ENCODE results near the gene CAB39.

Gene CAB39

DNA sequence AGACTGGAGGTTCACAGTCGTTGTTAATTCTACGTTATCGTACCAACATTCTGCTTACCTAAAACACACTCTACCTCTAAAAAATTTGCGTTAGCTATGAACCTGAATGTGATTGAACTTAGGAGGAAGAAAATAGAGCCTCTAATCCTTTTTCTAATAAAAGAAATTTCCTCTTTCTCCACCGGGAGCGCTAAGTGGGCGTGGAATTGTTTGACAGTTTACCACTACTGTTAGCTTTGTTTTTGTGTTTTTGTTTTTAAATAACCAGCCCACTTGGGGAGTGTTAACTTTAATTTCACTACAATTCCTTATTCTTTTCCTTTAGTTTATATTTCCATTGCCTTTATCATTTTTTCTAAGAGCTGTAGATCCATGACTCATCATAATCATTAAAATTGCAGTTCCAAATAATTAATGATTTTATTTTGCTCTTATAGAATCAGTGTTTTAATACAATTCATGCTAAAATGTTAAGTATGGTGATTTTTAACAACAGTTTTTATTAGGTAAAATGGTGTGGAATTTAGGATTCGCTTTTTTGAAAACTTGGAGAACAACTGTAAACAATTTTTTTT, 97.1 kb downstream of the CAB39 start:
- DNase-seq, result no peak

DNA sequence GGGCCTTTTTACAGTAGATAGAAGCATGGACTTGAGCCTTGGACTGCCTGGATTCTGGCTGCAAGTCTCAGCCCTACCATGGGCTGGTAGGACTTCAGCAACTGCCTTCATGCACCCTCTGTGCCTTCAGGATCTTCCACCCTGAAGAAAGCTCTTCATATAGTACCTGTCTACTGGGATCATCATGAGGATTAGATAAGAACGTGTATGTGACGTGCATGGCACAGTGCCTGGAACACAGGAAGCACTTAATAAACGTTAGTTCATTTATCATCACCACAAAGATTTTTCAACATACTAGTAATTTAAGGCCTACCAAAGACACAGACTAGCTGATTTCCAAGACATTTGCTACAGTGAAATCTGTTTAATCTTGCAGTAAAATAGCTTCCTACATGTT, 98.9 kb downstream of the CAB39 start:
- no peaks in the 10 kb centered on the region for H3K4me1 ChIP-seq (ENCODE audit: control insufficient read depth, insufficient read depth, low read depth, low read length)
- no peak overlapping the region for H3K4me2 ChIP-seq (ENCODE audit: low read length, poor library complexity, severe bottlenecking)
- no peak overlapping the region for H2AFZ ChIP-seq (ENCODE audit: low read depth, low read length)
- H3K4ac ChIP-seq (ENCODE audit: low read depth in 1 of 2, low read length in 2 of 2), result no peak overlapping the region
- no peak overlapping the region for H3K14ac ChIP-seq (ENCODE audit: low read length in 2 of 2)
- H2BK15ac ChIP-seq (ENCODE audit: low read depth, poor library complexity, severe bottlenecking), result no peak overlapping the region
- no peak overlapping the region for H3K27ac ChIP-seq (ENCODE audit: low read length, poor library complexity, severe bottlenecking)
- H3K18ac ChIP-seq (ENCODE audit: low read depth in 1 of 2, low read length in 2 of 2), result no peak overlapping the region
- H2AK5ac ChIP-seq (ENCODE audit: low read length, severe bottlenecking), result no peak overlapping the region
- no peak overlapping the region for H3K4me3 ChIP-seq (ENCODE audit: insufficient read depth in 1 of 2, low read depth in 1 of 2, low read length in 2 of 2)
- H2BK5ac ChIP-seq (ENCODE audit: low read depth, low read length, poor library complexity, severe bottlenecking), result no peak overlapping the region
- no peak overlapping the region for H3K23ac ChIP-seq (ENCODE audit: low read length in 2 of 2)
- H3K36me3 ChIP-seq (ENCODE audit: control insufficient read depth in 1 of 2, insufficient read depth in 2 of 2, low read depth in 1 of 2, low read length in 2 of 2), result peaks cover 32 to 89% of the 10 kb centered on the region in 2 experiments
- no peak overlapping the region for H2BK120ac ChIP-seq (ENCODE audit: low read depth, low read length)
- no peak overlapping the region for H4K91ac ChIP-seq (ENCODE audit: low read length)
- peak; percentile 46 for DNase-seq
- H4K8ac ChIP-seq (ENCODE audit: low read length), result peak overlapping the region; percentile 5
- H2BK12ac ChIP-seq (ENCODE audit: low read length in 2 of 2), result no peak overlapping the region
- H3K9me3 ChIP-seq (ENCODE audit: control insufficient read depth, low read length), result no peaks in the 10 kb centered on the region
- peaks cover 35% of the 10 kb centered on the region for H3K79me1 ChIP-seq (replicated peaks; ENCODE audit: low read length, poor library complexity, severe bottlenecking)
- no peak overlapping the region for H3K9ac ChIP-seq (ENCODE audit: low read length)
- WGBS, result 64% methylated on average over 3 of the region's 3 CpGs
- no peaks in the 10 kb centered on the region for H3K27me3 ChIP-seq (ENCODE audit: control insufficient read depth in 1 of 2, insufficient read depth in 1 of 2, low read length in 2 of 2)

More for the DNA sequence above, 97.1 kb downstream of the CAB39 start:
- Histone ChIP-seq H4K8ac (ENCODE audit: low read length) (no peak overlapping the region), H3K4ac (ENCODE audit: low read depth in 1 of 2, low read length in 2 of 2) (no peak overlapping the region), H3K27ac (ENCODE audit: low read length, poor library complexity, severe bottlenecking) (no peak overlapping the region), H2BK12ac (ENCODE audit: low read length in 2 of 2) (no peak overlapping the region), H3K14ac (ENCODE audit: low read length in 2 of 2) (no peak overlapping the region), H2BK15ac (ENCODE audit: low read depth, poor library complexity, severe bottlenecking) (no peak overlapping the region), H2AK5ac (ENCODE audit: low read length, severe bottlenecking) (no peak overlapping the region), H3K36me3 (ENCODE audit: control insufficient read depth in 1 of 2, insufficient read depth in 2 of 2, low read depth in 1 of 2, low read length in 2 of 2) (peaks cover 20 to 85% of the 10 kb centered on the region in 2 experiments), H3K18ac (ENCODE audit: low read depth in 1 of 2, low read length in 2 of 2) (no peak overlapping the region), H3K27me3 (ENCODE audit: control insufficient read depth in 1 of 2, insufficient read depth in 1 of 2, low read length in 2 of 2) (no peaks in the 10 kb centered on the region), H3K9ac (ENCODE audit: low read length) (no peak overlapping the region), H3K79me1 (replicated peaks; ENCODE audit: low read length, poor library complexity, severe bottlenecking) (peaks cover 31% of the 10 kb centered on the region), H3K4me3 (ENCODE audit: insufficient read depth in 1 of 2, low read depth in 1 of 2, low read length in 2 of 2) (no peak overlapping the region), H2BK120ac (ENCODE audit: low read depth, low read length) (no peak overlapping the region), H4K91ac (ENCODE audit: low read length) (no peak overlapping the region), H2AFZ (ENCODE audit: low read depth, low read length) (no peak overlapping the region), H3K9me3 (ENCODE audit: control insufficient read depth, low read length) (no peaks in the 10 kb centered on the region), H3K23ac (ENCODE audit: low read length in 2 of 2) (no peak overlapping the region), H2BK5ac (ENCODE audit: low read depth, low read length, poor library complexity, severe bottlenecking) (no peak overlapping the region), H3K4me1 (ENCODE audit: control insufficient read depth, insufficient read depth, low read depth, low read length) (no peaks in the 10 kb centered on the region), H3K4me2 (ENCODE audit: low read length, poor library complexity, severe bottlenecking) (no peak overlapping the region)
- 100% methylated on average over 1 of the region's 8 CpGs for WGBS

DNA sequence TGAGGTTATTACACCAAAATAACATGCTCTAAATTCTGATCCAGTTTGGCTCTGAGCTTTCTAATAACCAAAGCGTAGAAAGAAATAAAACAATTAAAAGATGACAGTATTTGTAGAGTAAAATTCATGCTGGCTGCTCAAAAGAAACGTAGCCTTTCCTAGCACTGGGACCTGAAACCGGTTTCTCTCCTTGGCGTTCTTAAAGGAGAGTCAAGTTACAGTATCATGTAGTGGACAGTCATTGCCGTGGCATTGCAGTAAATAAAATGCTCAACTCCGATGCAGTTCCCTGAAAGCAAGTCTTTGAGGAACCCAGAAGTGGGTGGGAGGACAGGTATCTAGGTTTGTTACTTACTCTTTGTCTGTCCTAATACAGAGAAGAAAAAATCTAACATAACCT, 99.4 kb downstream of the CAB39 start:
- no peak overlapping the region for H4K8ac ChIP-seq (ENCODE audit: low read length)
- no peak overlapping the region for H3K23ac ChIP-seq (ENCODE audit: low read length in 2 of 2)
- H3K36me3 ChIP-seq (ENCODE audit: control insufficient read depth in 1 of 2, insufficient read depth in 2 of 2, low read depth in 1 of 2, low read length in 2 of 2), result peaks cover 34 to 91% of the 10 kb centered on the region in 2 experiments
- H2AK5ac ChIP-seq (ENCODE audit: low read length, severe bottlenecking), result no peak overlapping the region
- no peak overlapping the region for H3K14ac ChIP-seq (ENCODE audit: low read length in 2 of 2)
- no peak overlapping the region for H3K18ac ChIP-seq (ENCODE audit: low read depth in 1 of 2, low read length in 2 of 2)
- no peak overlapping the region for H4K91ac ChIP-seq (ENCODE audit: low read length)
- peaks cover 36% of the 10 kb centered on the region for H3K79me1 ChIP-seq (replicated peaks; ENCODE audit: low read length, poor library complexity, severe bottlenecking)
- H2BK120ac ChIP-seq (ENCODE audit: low read depth, low read length), result no peak overlapping the region
- H3K9me3 ChIP-seq (ENCODE audit: control insufficient read depth, low read length), result no peaks in the 10 kb centered on the region
- DNase-seq, result no peak
- no peak overlapping the region for H3K9ac ChIP-seq (ENCODE audit: low read length)
- no peak overlapping the region for H2AFZ ChIP-seq (ENCODE audit: low read depth, low read length)
- H3K4me1 ChIP-seq (ENCODE audit: control insufficient read depth, insufficient read depth, low read depth, low read length), result no peaks in the 10 kb centered on the region
- no peak overlapping the region for H3K4me3 ChIP-seq (ENCODE audit: insufficient read depth in 1 of 2, low read depth in 1 of 2, low read length in 2 of 2)
- no peak overlapping the region for H2BK5ac ChIP-seq (ENCODE audit: low read depth, low read length, poor library complexity, severe bottlenecking)
- no peak overlapping the region for H3K4ac ChIP-seq (ENCODE audit: low read depth in 1 of 2, low read length in 2 of 2)
- H3K27ac ChIP-seq (ENCODE audit: low read length, poor library complexity, severe bottlenecking), result no peak overlapping the region
- H2BK12ac ChIP-seq (ENCODE audit: low read length in 2 of 2), result no peak overlapping the region
- no peak overlapping the region for H3K4me2 ChIP-seq (ENCODE audit: low read length, poor library complexity, severe bottlenecking)
- WGBS, result 94% methylated on average over 6 of the region's 6 CpGs
- no peak overlapping the region for H2BK15ac ChIP-seq (ENCODE audit: low read depth, poor library complexity, severe bottlenecking)
- no peaks in the 10 kb centered on the region for H3K27me3 ChIP-seq (ENCODE audit: control insufficient read depth in 1 of 2, insufficient read depth in 1 of 2, low read length in 2 of 2)

DNA sequence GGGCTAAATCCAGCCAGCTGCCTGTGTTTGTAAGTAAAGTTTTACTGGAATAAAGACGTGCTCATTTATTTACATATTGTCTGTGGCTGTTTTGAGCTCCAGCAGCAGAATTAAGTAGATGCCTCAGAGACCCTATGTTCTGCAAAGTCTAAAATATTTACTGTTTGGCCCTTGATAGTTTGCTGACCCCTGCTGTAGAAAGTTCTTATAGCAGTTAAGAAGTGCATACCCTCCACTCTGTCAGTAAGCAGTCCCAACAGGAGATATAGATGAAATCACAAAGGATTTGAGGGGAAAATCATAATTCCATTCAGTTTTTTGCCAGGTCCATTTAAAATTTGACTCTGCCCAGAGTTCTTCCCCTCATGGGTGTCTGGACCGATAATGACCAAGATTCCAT, 102.0 kb downstream of the CAB39 start:
- H2BK12ac ChIP-seq (ENCODE audit: low read length in 2 of 2), result no peak overlapping the region
- no peak overlapping the region for H3K4me3 ChIP-seq (ENCODE audit: insufficient read depth in 1 of 2, low read depth in 1 of 2, low read length in 2 of 2)
- peak; percentile 43 for DNase-seq
- no peak overlapping the region for H3K4me2 ChIP-seq (ENCODE audit: low read length, poor library complexity, severe bottlenecking)
- H3K4me1 ChIP-seq (ENCODE audit: control insufficient read depth, insufficient read depth, low read depth, low read length), result no peaks in the 10 kb centered on the region
- H2BK15ac ChIP-seq (ENCODE audit: low read depth, poor library complexity, severe bottlenecking), result no peak overlapping the region
- H3K18ac ChIP-seq (ENCODE audit: low read depth in 1 of 2, low read length in 2 of 2), result no peak overlapping the region
- H2BK120ac ChIP-seq (ENCODE audit: low read depth, low read length), result no peak overlapping the region
- H2BK5ac ChIP-seq (ENCODE audit: low read depth, low read length, poor library complexity, severe bottlenecking), result no peak overlapping the region
- H4K8ac ChIP-seq (ENCODE audit: low read length), result no peak overlapping the region
- H3K27me3 ChIP-seq (ENCODE audit: control insufficient read depth in 1 of 2, insufficient read depth in 1 of 2, low read length in 2 of 2), result no peaks in the 10 kb centered on the region
- 81% methylated on average over 2 of the region's 2 CpGs for WGBS
- H3K79me1 ChIP-seq (replicated peaks; ENCODE audit: low read length, poor library complexity, severe bottlenecking), result peaks cover 40% of the 10 kb centered on the region
- H2AK5ac ChIP-seq (ENCODE audit: low read length, severe bottlenecking), result no peak overlapping the region
- no peak overlapping the region for H4K91ac ChIP-seq (ENCODE audit: low read length)
- H3K9ac ChIP-seq (ENCODE audit: low read length), result no peak overlapping the region
- no peaks in the 10 kb centered on the region for H3K9me3 ChIP-seq (ENCODE audit: control insufficient read depth, low read length)
- no peak overlapping the region for H3K14ac ChIP-seq (ENCODE audit: low read length in 2 of 2)
- no peak overlapping the region for H2AFZ ChIP-seq (ENCODE audit: low read depth, low read length)
- no peak overlapping the region for H3K4ac ChIP-seq (ENCODE audit: low read depth in 1 of 2, low read length in 2 of 2)
- no peak overlapping the region for H3K23ac ChIP-seq (ENCODE audit: low read length in 2 of 2)
- H3K36me3 ChIP-seq (ENCODE audit: control insufficient read depth in 1 of 2, insufficient read depth in 2 of 2, low read depth in 1 of 2, low read length in 2 of 2), result peaks cover 42 to 94% of the 10 kb centered on the region in 2 experiments
- no peak overlapping the region for H3K27ac ChIP-seq (ENCODE audit: low read length, poor library complexity, severe bottlenecking)
